Measurements from ENCODE around the gene METTL26.

Gene METTL26

DNA sequence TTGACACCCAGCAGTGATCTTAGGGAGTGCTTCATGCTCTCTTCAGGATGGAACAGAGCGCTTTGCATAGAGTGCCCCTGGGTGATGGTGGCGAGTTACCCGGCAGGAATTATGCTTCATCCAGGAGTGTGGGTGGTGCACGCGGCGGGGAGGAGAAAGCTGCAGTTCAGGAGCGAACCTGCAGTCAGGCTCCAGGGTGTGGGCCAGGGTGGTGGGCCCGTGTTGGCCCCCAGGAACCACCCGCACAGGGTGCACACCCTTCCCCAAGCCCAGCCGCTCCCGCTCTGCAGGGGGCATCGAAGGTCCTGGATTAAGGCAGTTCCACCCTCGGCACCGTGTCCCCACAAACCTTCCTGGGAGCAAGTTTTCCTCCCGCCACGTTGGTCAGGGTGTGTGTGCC lies 42.3 kb downstream of the METTL26 start:
- no peak for DNase-seq

GRCh38 chr16:593406-593805 lies 42.7 kb downstream of the METTL26 start:
- no peak for DNase-seq

DNA sequence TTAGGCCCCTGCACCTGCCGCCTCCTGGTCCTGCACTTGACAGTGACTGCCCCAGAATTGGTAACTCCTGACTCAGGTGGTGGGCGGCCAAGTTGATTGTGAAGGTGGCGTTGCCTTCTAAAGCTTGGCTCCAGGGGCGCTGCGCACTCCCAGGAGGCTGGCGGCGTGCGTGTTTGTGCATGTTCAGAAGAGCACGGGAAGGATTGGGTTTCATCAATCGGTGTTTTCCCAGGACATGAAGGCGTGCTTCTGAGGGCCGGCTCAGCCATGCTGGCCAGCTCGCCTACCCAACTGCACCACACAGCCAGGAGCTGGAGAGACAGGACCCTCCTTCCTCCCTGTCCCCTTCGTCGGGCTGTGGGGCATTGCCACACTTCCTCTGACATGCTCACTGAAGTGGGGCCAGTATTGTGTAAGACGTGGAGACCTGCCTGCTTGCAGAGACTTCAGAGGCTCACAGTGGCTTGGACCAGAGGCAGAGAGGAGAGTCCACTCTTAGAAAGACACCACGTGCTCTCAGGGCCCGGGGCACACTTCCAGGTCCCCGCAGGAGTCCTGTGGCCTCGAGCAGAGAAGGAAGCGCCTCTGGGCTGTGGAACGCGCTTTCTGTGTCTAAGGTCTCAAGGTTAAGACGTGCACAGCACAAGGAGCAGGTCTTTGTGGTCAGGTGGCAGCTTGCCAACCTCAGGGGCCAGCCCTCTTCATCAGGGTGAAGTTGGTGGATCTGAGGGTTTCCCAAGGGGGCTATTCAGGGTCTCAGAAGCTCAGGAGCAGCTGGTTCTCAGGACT lies 43.4 kb downstream of the METTL26 start:
- DNase-seq = no peak

- no peak for DNase-seq
Observed at GRCh38 chr16:591892-592517, 44.1 kb downstream of the METTL26 start.

DNA sequence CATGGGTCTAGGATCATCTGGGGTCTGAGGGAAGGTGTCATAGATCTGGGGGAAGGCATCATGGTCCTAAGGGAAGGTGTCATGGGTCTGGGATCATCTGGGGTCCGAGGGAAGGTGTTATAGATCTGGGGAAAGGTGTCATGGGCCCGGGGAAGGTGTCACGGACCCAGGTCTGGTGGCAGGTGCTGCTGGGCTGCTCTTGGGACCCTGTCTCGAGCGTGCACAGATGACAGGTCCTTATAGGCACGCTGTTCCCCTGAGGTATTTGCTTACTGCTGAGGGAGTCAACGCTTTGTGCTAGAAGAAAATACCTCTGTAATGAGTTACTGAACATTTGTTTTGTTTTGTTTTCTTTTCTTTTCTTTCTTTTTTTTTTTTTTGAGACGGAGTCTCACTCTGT lies 44.9 kb downstream of the METTL26 start:
- no peak for DNase-seq

GRCh38 chr16:590815-591200 lies 45.3 kb downstream of the METTL26 start:
- DNase-seq = no peak

DNA sequence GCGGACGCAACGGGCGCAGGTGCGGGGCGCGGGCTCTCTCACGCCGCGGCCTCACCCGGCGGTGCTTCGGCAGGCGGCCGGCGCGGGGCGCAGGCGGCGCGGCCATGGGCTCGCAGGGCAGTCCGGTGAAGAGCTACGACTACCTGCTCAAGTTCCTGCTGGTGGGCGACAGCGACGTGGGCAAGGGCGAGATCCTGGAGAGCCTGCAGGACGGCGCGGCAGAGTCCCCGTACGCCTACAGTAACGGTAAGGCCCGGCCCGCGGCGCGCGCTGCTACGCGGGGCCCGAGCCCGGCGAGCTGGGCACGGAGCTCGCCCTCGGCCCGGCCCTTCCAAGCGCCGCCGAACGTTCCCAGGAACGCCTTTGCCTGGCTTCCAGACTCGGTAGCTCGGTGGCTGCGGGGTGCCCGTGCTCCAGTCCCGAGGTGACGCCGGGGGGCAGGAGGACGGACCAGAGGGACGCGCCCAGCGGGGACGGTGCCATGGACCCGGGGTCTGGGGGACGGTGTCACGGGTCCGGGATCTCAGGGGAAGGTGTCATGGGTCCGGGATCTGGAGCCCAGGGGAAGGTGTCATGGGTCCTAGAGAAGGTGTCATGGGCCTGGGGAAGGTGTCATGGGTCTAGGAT lies 45.8 kb downstream of the METTL26 start:
- DNase-seq = no peak

DNA sequence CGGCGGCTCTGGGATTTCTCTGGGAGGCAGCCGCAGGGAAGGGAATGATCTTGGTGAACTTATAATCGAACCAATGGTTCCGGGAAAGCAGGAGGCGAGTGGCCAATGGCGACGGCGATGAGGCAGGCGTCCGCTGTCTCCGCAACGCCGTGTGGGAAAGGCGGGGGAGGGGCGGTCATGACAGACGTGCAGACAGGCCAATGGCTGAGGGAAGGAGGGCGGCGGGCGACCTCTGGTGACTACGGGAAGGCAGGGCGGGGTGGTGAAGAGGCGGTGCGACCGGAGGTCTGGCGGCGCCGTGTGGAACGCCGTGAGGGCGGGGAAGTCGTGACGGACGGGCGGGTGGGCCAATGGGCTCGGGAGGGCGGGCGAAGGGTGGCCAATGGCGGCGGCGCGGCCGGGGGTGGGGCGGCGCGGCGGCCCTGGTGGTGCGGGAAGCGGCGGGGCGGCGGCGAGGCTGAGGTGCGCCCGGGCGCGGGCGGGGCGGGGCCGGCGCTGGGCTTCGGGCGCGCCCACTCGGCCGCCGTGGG lies 46.4 kb downstream of the METTL26 start, which contains the start of gene RAB40C:
Gene RAB40C (plus strand): TSS at position 409 of the 530 bp plus-strand sequence. CDS start 226 bp downstream, outside the sequence.
- peak; percentile 84 for DNase-seq

DNA sequence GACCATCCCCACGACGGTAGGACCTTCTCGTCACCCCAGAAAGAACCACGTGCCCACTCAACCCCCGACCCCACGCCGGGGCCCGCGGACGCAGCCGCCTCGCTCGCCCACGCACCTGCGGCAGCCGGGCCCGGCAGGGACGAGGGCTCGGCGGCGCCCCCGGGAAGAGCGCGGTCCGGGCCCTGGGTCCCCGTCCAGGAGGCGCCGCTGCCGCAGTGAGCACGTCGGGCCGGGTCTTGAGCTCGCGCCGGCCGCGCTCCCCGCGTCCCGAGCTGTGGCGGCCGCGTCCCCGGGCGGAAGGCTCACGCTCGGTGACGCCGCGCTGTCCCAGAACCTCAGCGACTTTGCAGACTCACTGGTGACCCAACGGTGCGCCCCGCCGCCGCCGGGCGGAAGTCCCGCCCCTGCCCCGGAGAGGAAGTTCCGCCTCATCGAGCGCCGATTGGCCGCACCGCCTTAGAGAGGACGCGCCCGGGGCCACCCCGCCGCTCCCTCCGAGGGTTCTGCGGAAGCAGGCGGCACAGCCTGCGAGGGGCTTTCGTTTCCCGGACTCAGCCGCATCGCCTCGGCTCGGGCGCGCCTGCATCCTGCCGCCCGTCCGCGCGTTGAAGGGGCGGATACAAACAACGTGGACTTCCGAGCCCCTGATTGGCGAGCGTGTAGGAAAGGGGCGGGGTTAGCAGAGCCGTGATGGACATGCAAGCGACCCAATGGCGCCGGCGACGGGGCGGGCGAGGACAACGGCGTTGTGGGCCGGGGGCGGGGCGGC lies 47.0 kb downstream of the METTL26 start:
- peak; percentile 82 for DNase-seq

GRCh38 chr16:588639-588888 lies 47.5 kb downstream of the METTL26 start:
- DNase-seq = no peak

- no peak for DNase-seq
Observed at GRCh38 chr16:586645-587590, 49.2 kb downstream of the METTL26 start.

GRCh38 chr16:586047-586644 lies 50.0 kb downstream of the METTL26 start:
- DNase-seq = no peak

- no peak for DNase-seq
Observed at GRCh38 chr16:585351-585750, 50.8 kb downstream of the METTL26 start.
